NCI-H510A (cell line): ENCODE results near the gene PDRG1.
"Not testable (repeated sequence)": the region's sequence is repeated elsewhere in the genome, so short reads cannot be mapped to it uniquely, and the experiment has no call there.

Experiments used
- DNase-seq: peaks from one replicate; lab custom pipeline; 2025; lab: John Stamatoyannopoulos, UW

Gene PDRG1

GRCh38 chr20:31966991-31967655, 15.3 kb upstream of the PDRG1 start:
- no peak for DNase-seq

GRCh38 chr20:31963889-31964288, 12.0 kb upstream of the PDRG1 start:
- no peak for DNase-seq

GRCh38 chr20:31962761-31963160, 10.9 kb upstream of the PDRG1 start:
- DNase-seq = no peak

GRCh38 chr20:31956556-31957526, 5.0 kb upstream of the PDRG1 start:
- no peak for DNase-seq

- no peak for DNase-seq
These were observed 2.7 kb upstream of the PDRG1 start for GRCh38 chr20:31954500-31954899.

- DNase-seq = no peak
These were observed 1.8 kb upstream of the PDRG1 start for GRCh38 chr20:31953556-31954148.

GRCh38 chr20:31951203-31951529, 680 bp downstream of the PDRG1 start:
- DNase-seq = no peak

- no peak for DNase-seq
These were observed 1.8 kb downstream of the PDRG1 start for GRCh38 chr20:31949877-31950646.

- no peak for DNase-seq
These were observed 3.8 kb downstream of the PDRG1 start for GRCh38 chr20:31948008-31948407.

GRCh38 chr20:31945785-31946184, 6.1 kb downstream of the PDRG1 start:
- DNase-seq = no peak

GRCh38 chr20:31945319-31945718, 6.5 kb downstream of the PDRG1 start:
- no peak for DNase-seq

GRCh38 chr20:31943052-31943471, 8.8 kb downstream of the PDRG1 start:
- DNase-seq = no peak

GRCh38 chr20:31939661-31940060, 12.2 kb downstream of the PDRG1 start:
- no peak for DNase-seq

- no peak for DNase-seq
These were observed 14.0 kb downstream of the PDRG1 start for GRCh38 chr20:31937820-31938219.

GRCh38 chr20:31936420-31936819, 15.4 kb downstream of the PDRG1 start:
- no peak for DNase-seq

- DNase-seq = no peak
These were observed 16.7 kb downstream of the PDRG1 start for GRCh38 chr20:31934968-31935764.

GRCh38 chr20:31934491-31934890, 17.4 kb downstream of the PDRG1 start:
- no peak for DNase-seq

GRCh38 chr20:31933698-31934097, 18.1 kb downstream of the PDRG1 start:
- DNase-seq = no peak

GRCh38 chr20:31930779-31931178, 21.1 kb downstream of the PDRG1 start:
- no peak for DNase-seq

- not testable (repeated sequence) for DNase-seq
These were observed 22.2 kb downstream of the PDRG1 start for GRCh38 chr20:31929631-31930030.

- DNase-seq = no peak
These were observed 24.2 kb downstream of the PDRG1 start for GRCh38 chr20:31927627-31928159.
